IMR-90 (cell line): ENCODE measurements around the gene SMARCC2. TPM values are rescaled to one million over a fixed set of nuclear protein-coding genes. Genes with fewer than 3 reads are reported as not detected.

ENCODE experiments used
- ATAC-seq: fragments of 200-7000 bp; cut with Tn5 transposase; 2 replicates; pipeline ENCODE4 v1.9.1; 2020; ENCODE audit warnings: low read depth, mild to moderate bottlenecking, moderate library complexity
- BruUV-seq: library from RNA; stranded (reverse); fragments of 400-500 nt; replicated peaks from 2 replicates; lab custom pipeline; 2021; lab: Mats Ljungman, UMichigan
- CTCF ChIA-PET: fragments of 300-600 bp; formaldehyde crosslinking; extraction: SDS; loops from one replicate; lab custom pipeline; 2021; ENCODE audit warnings: antibody characterized with exemption; lab: Yijun Ruan, JAX
- POLR2A ChIA-PET: fragments of 300-600 bp; sonication (Branson Sonifier 250); formaldehyde crosslinking; loops from one replicate; lab custom pipeline; 2022; ENCODE audit warnings: antibody characterized with exemption; ENCODE audit not compliant: unreplicated experiment; lab: Charles Lee
- DNase-seq: peaks from one replicate; pipeline ENCODE4 v3.0.0; 2013
- H2AFZ ChIP-seq: replicated peaks from 2 replicates; pipeline ENCODE3; 2013; ENCODE audit warnings: low read length, mild to moderate bottlenecking; ENCODE audit not compliant: poor library complexity
- H2AK5ac ChIP-seq: 2 replicates; pipeline ENCODE4 v1.6.1; 2013; ENCODE audit warnings: low read depth, low read length, inconsistent platforms
- H2AK9ac ChIP-seq: replicated peaks from 2 replicates; pipeline ENCODE3; 2013; ENCODE audit warnings: mild to moderate bottlenecking, low read depth, low read length, moderate library complexity; ENCODE audit not compliant: poor library complexity
- H2BK120ac ChIP-seq: 2 replicates; pipeline ENCODE4 v1.6.1; 2013; ENCODE audit warnings: low read depth, low read length, inconsistent platforms
- H2BK15ac ChIP-seq: 3 replicates; pipeline ENCODE4 v1.6.1; 2013; ENCODE audit warnings: low read depth, low read length, inconsistent platforms
- H2BK20ac ChIP-seq: 2 replicates; pipeline ENCODE4 v1.6.1; 2013; ENCODE audit warnings: low read depth, mild to moderate bottlenecking, inconsistent platforms, low read length, moderate library complexity
- H2BK5ac ChIP-seq: 2 replicates; pipeline ENCODE4 v1.6.1; 2013; ENCODE audit warnings: mild to moderate bottlenecking, low read depth, low read length, inconsistent platforms; ENCODE audit not compliant: poor library complexity, severe bottlenecking
- H3K14ac ChIP-seq: replicated peaks from 2 replicates; pipeline ENCODE4 v1.6.1; 2013; ENCODE audit warnings: low read depth, low read length, inconsistent platforms
- H3K18ac ChIP-seq: 2 replicates; pipeline ENCODE4 v1.6.1; 2013; ENCODE audit warnings: low read depth, low read length, control low read depth
- H3K23ac ChIP-seq: 2 replicates; pipeline ENCODE4 v1.6.1; 2013; ENCODE audit warnings: low read depth, low read length, inconsistent platforms
- H3K27ac ChIP-seq: 2 replicates; pipeline ENCODE4 v1.5.1; 2013; ENCODE audit warnings: mild to moderate bottlenecking, control low read depth, low read length; ENCODE audit not compliant: insufficient read depth
- H3K27me3 ChIP-seq: 2 replicates; pipeline ENCODE4 v1.6.1; 2013; ENCODE audit warnings: low read length; ENCODE audit not compliant: control insufficient read depth, insufficient read depth
- H3K36me3 ChIP-seq: 2 replicates; pipeline ENCODE4 v1.6.1; 2013; ENCODE audit warnings: low read length, mixed read lengths; ENCODE audit not compliant: control insufficient read depth, insufficient read depth
- H3K4ac ChIP-seq: 2 replicates; pipeline ENCODE4 v1.6.1; 2013; ENCODE audit warnings: low read depth, low read length, inconsistent platforms
- H3K4me1 ChIP-seq: 2 replicates; pipeline ENCODE4 v1.6.1; 2013; ENCODE audit warnings: low read length, mixed read lengths; ENCODE audit not compliant: control insufficient read depth, insufficient read depth
- H3K4me2 ChIP-seq: 2 replicates; pipeline ENCODE4 v1.6.1; 2013; ENCODE audit warnings: low read depth, mild to moderate bottlenecking, control low read depth, low read length, moderate library complexity
- H3K4me3 ChIP-seq: 2 replicates; pipeline ENCODE4 v1.5.1; 2013; ENCODE audit warnings: low read depth, mild to moderate bottlenecking, control low read depth, low read length, moderate library complexity; ENCODE audit not compliant: insufficient read depth
- H3K56ac ChIP-seq: 2 replicates; pipeline ENCODE4 v1.6.1; 2013; ENCODE audit warnings: low read length, inconsistent platforms; ENCODE audit not compliant: insufficient read depth; ENCODE audit errors: extremely low read depth
- H3K79me1 ChIP-seq, 2 experiments: 2 replicates each; pipeline ENCODE4 v1.6.1; 2013; ENCODE audit warnings: low read length in 2 of 2, inconsistent platforms in 1 of 2, low read depth in 1 of 2
- H3K9ac ChIP-seq: 2 replicates; pipeline ENCODE4 v1.6.1; 2013; ENCODE audit warnings: low read depth, low read length, control low read depth
- H3K9me1 ChIP-seq: 2 replicates; pipeline ENCODE4 v1.6.1; 2013; ENCODE audit warnings: low read length, inconsistent platforms; ENCODE audit not compliant: insufficient read depth
- H3K9me3 ChIP-seq: 2 replicates; pipeline ENCODE4 v1.6.1; 2013; ENCODE audit warnings: low read length; ENCODE audit not compliant: control insufficient read depth, insufficient read depth
- H4K20me1 ChIP-seq: 2 replicates; pipeline ENCODE4 v1.6.1; 2013; ENCODE audit warnings: low read length, inconsistent platforms; ENCODE audit not compliant: insufficient read depth
- H4K5ac ChIP-seq: 2 replicates; pipeline ENCODE4 v1.6.1; 2013; ENCODE audit warnings: mild to moderate bottlenecking, low read depth, low read length, control low read depth
- H4K8ac ChIP-seq, 2 experiments: 2 replicates each; pipeline ENCODE4 v1.6.1; 2013; ENCODE audit warnings: low read depth in 2 of 2, low read length in 2 of 2, control low read depth in 1 of 2, inconsistent platforms in 1 of 2
- H4K91ac ChIP-seq: 2 replicates; pipeline ENCODE4 v1.6.1; 2013; ENCODE audit warnings: low read depth, low read length, inconsistent platforms; ENCODE audit not compliant: insufficient read depth
- BHLHE40 ChIP-seq: fragments of 150-350 bp; IDR thresholded peaks from 2 replicates; pipeline ENCODE4 v1.6.1; 2016; ENCODE audit warnings: mild to moderate bottlenecking, low read depth, low read length
- FOS ChIP-seq: fragments of 150-350 bp; IDR thresholded peaks from 2 replicates; pipeline ENCODE4 v1.6.1; 2016; ENCODE audit warnings: low read depth, low read length
- MAFK ChIP-seq: IDR thresholded peaks from 2 replicates; pipeline ENCODE4 v1.6.1; 2012; ENCODE audit warnings: low read depth, low read length, improper control_type of control experiment
- MAZ ChIP-seq: IDR thresholded peaks from 2 replicates; pipeline ENCODE4 v1.6.1; 2012; ENCODE audit warnings: low read depth, mild to moderate bottlenecking, low read length, improper control_type of control experiment, moderate library complexity, borderline replicate concordance
- RAD21 ChIP-seq: IDR thresholded peaks from 2 replicates; pipeline ENCODE4 v1.6.1; 2012; ENCODE audit warnings: low read length, improper control_type of control experiment
- RFX5 ChIP-seq: IDR thresholded peaks from 2 replicates; pipeline ENCODE4 v1.8.0; 2012; ENCODE audit warnings: low read depth, mild to moderate bottlenecking, low read length, moderate library complexity
- WGBS, 2 experiments: methylation state at CpG; one replicate each; pipeline versions ENCODE4 v1.1.5 to v1.1.7; 2013; ENCODE audit warnings: missing lambda C conversion rate in 2 of 2; ENCODE audit not compliant: insufficient read length in 1 of 2; ENCODE audit errors: extremely low coverage in 2 of 2; 5-methylcytosine and 5-hydroxymethylcytosine counted together
- dilution Hi-C: fragments of 300-500 bp; cut with HindIII; formaldehyde crosslinking; loops from one replicate; pipeline ENCODE4 v1.14.3; 2018; ENCODE audit warnings: low sequenced_read_pairs; ENCODE audit not compliant: unreplicated experiment
- in situ Hi-C: fragments of 300-500 bp; cut with MboI; formaldehyde crosslinking; loops from 3 replicates; pipeline ENCODE4 v1.14.3; 2019; ENCODE audit warnings: low sequenced_read_pairs, inconsistent platforms, mixed read lengths
- intact Hi-C: fragments of 100-400 bp; cut with micrococcal nuclease; formaldehyde crosslinking; loops from 2 replicates; pipeline ENCODE4 v1.10.0; 2022
- polyA plus RNA-seq, 3 experiments: library from polyadenylated mRNA; depleted of rRNA; stranded (reverse); fragments of >200 nt; gene quantifications; 2 replicates each; pipeline ENCODE4 v1.2.3, GENCODE V29; 2012; ENCODE audit warnings: low replicate concordance in 1 of 3
- total RNA-seq: library from RNA; depleted of rRNA; stranded (reverse); fragments of >200 nt; gene quantifications from 2 replicates; pipeline ENCODE4 v1.2.3, GENCODE V29; 2012
- TF ChIP-seq, protein P1 (sequence below): fragments of 150-350 bp; IDR thresholded peaks from 2 replicates; pipeline ENCODE4 v1.6.1; 2016; ENCODE audit warnings: low read depth, mild to moderate bottlenecking, low read length, moderate library complexity, borderline replicate concordance
- TF ChIP-seq, protein P2 (sequence below): conservative IDR thresholded peaks from 2 replicates; pipeline ENCODE4 v1.5.1; 2012; ENCODE audit warnings: mild to moderate bottlenecking, low read depth, low read length, improper control_type of control experiment

The SMARCC2 gene
- total and polyA plus RNA-seq, 2 of the 4 experiments (the other 2 are of a cell fraction), result 42.3 to 43.8 TPM

DNA sequence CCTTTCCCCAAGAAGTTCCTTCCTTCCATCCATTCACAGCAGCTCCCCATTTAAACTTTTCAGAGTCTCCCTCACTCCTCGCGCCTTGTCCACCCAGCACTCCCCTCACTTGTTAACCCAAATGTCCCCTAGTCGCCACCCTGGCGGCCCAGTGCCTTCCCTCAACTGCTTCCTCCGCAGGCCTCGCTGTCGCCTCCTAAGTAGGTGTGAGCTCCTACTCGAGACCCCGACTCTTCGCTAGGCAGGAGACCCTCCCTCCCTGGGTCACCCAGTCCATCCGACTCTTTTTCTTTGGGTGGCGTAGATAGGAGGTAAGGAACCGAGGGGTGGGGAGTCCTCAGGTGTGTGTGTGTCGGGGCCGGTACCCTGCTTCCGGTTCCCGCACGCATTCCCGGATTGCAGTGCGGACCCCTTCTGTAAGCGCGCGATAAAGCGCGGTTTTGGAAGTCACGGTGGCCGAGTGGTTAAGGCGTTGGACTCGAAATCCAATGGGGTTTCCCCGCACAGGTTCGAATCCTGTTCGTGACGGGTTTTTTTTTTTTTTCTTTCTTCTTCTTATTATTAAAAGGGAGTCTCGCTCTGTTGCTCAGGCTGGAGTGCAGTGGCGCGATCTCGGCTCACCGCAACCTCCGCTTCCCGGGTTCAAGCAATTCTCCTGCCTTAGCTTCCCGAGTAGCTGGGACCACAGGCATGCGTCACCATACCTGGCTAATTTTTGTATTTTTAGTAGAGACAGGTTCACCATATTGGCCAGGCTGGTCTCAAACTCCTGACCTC is 823 bp upstream of the SMARCC2 start:
- peak overlapping the region; percentile 64; the same call in 1 of the 2 replicates for H2AK5ac ChIP-seq
- WGBS, 2 experiments, result no CpG with 5 or more reads among the region's 42 CpGs
- no TSS peak for BruUV-seq
- H3K9me1 ChIP-seq, result peaks cover 5% of the 10 kb centered on the region; the same call in 1 of the 2 replicates
- H2BK120ac ChIP-seq, result peak overlapping the region; percentile 86
- peak overlapping the region; percentile 83 to 94 for H4K8ac ChIP-seq
- H2BK15ac ChIP-seq, result peak overlapping the region; percentile 77; the same call in 1 of the 3 replicates
- peak overlapping the region; percentile 100 for H2AFZ ChIP-seq
- no peaks in the 10 kb centered on the region for H3K9me3 ChIP-seq
- peaks cover 19 to 33% of the 10 kb centered on the region in 2 experiments; a peak in 3 of 4 replicates for H3K79me1 ChIP-seq
- peak overlapping the region; percentile 99 for H2AK9ac ChIP-seq
- peak overlapping the region; percentile 77 for H3K9ac ChIP-seq
- H3K4me3 ChIP-seq, result peak overlapping the region; percentile 86
- ChIA-PET CTCF (interaction anchor here (0.6 to 2.6 kb wide), 14 partner anchors 9 to 274 kb away, joined by 3 to 27 read pairs (median 4); partner anchors contain the start of genes ANKRD52, ESYT1, RNF41 and ZC3H10), POLR2A (interaction anchor here (0.6 to 1.1 kb wide), 3 partner anchors 24 to 72 kb away, joined by 3 to 7 read pairs (median 3); partner anchors contain the start of gene ZC3H10)
- peaks cover 14% of the 10 kb centered on the region; the same call in 1 of the 2 replicates for H4K20me1 ChIP-seq
- peak; percentile 80 for TF ChIP-seq FOS
- no peak for TF ChIP-seq RFX5
- peak; percentile 17; the same call in 1 of the 2 replicates for TF ChIP-seq BHLHE40
- TF ChIP-seq MAFK, result no peak
- no peak for TF ChIP-seq RAD21
- no peak for TF ChIP-seq MAZ
- TF ChIP-seq, protein P1, sequence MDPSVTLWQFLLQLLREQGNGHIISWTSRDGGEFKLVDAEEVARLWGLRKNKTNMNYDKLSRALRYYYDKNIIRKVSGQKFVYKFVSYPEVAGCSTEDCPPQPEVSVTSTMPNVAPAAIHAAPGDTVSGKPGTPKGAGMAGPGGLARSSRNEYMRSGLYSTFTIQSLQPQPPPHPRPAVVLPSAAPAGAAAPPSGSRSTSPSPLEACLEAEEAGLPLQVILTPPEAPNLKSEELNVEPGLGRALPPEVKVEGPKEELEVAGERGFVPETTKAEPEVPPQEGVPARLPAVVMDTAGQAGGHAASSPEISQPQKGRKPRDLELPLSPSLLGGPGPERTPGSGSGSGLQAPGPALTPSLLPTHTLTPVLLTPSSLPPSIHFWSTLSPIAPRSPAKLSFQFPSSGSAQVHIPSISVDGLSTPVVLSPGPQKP, result peak; percentile 52; the same call in 1 of the 2 replicates
- TF ChIP-seq, protein P2, sequence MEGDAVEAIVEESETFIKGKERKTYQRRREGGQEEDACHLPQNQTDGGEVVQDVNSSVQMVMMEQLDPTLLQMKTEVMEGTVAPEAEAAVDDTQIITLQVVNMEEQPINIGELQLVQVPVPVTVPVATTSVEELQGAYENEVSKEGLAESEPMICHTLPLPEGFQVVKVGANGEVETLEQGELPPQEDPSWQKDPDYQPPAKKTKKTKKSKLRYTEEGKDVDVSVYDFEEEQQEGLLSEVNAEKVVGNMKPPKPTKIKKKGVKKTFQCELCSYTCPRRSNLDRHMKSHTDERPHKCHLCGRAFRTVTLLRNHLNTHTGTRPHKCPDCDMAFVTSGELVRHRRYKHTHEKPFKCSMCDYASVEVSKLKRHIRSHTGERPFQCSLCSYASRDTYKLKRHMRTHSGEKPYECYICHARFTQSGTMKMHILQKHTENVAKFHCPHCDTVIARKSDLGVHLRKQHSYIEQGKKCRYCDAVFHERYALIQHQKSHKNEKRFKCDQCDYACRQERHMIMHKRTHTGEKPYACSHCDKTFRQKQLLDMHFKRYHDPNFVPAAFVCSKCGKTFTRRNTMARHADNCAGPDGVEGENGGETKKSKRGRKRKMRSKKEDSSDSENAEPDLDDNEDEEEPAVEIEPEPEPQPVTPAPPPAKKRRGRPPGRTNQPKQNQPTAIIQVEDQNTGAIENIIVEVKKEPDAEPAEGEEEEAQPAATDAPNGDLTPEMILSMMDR, result no peak; the same call in 1 of the 2 replicates
- H3K18ac ChIP-seq, result peak overlapping the region; percentile 36
- peak overlapping the region; percentile 83 for H4K5ac ChIP-seq
- in situ Hi-C loops, result loop anchor here (5.0 kb wide), 1 partner anchor 63 kb away; the partner anchor contains the start of gene ESYT1
- H3K27me3 ChIP-seq, result no peaks in the 10 kb centered on the region
- peaks cover 7% of the 10 kb centered on the region for H3K4me1 ChIP-seq
- peak overlapping the region; percentile 83 for H4K91ac ChIP-seq
- peak overlapping the region; percentile 83 for H3K27ac ChIP-seq
- peak overlapping the region; percentile 91 for H3K23ac ChIP-seq
- peak overlapping the region; percentile 93 for H3K4me2 ChIP-seq
- DNase-seq, result peak; percentile 85
- H3K14ac ChIP-seq, result peak overlapping the region; percentile 95
- peak overlapping the region; percentile 61; the same call in 1 of the 2 replicates for H3K56ac ChIP-seq
- H3K4ac ChIP-seq, result peak overlapping the region; percentile 95
- H2BK20ac ChIP-seq, result peak overlapping the region; percentile 65; the same call in 1 of the 2 replicates
- intact Hi-C loops, result loop anchor here (1.0 to 2.0 kb wide), 2 partner anchors 63 to 71 kb away; no protein-coding TSS in a partner anchor
- peak overlapping the region; percentile 75 for H2BK5ac ChIP-seq
- peaks cover 7% of the 10 kb centered on the region for H3K36me3 ChIP-seq
- dilution Hi-C loops, result no loop called here
- peak; percentile 35 for ATAC-seq
